H1 (cell line): ENCODE results near the gene NXNL2. TPM values are rescaled to one million over a fixed set of nuclear protein-coding genes. Genes with fewer than 3 reads are reported as not detected.

ENCODE experiments used
- CTCF ChIA-PET: fragments of 300-600 bp; sonication (Branson Sonifier 250); formaldehyde crosslinking; loops from one replicate; lab custom pipeline; 2021; ENCODE audit not compliant: partially characterized antibody; lab: Charles Lee
- POLR2A ChIA-PET: fragments of 300-600 bp; sonication (Branson Sonifier 250); formaldehyde crosslinking; loops from one replicate; lab custom pipeline; 2021; ENCODE audit warnings: inconsistent platforms; ENCODE audit not compliant: partially characterized antibody; lab: Charles Lee
- DNase-seq, 2 experiments: peaks; one replicate each; pipeline versions ENCODE4 v3.0.0 to v3.0.0-alpha.2; 2010 to 2022; ENCODE audit warnings: low spot score in 2 of 2, low read depth in 1 of 2, mixed read lengths in 1 of 2
- FAIRE-seq: peaks from 2 replicates; lab custom pipeline; 2011; peaks lifted over from hg19 to GRCh38; lab: Jason Lieb, UNC
- H2AFZ ChIP-seq: 2 replicates; pipeline ENCODE4 v1.8.1; 2012; ENCODE audit warnings: low read length, inconsistent platforms
- H2AK5ac ChIP-seq: 2 replicates; pipeline ENCODE4 v1.6.1; 2013; ENCODE audit warnings: low read depth, low read length
- H2BK120ac ChIP-seq: replicated peaks from 2 replicates; pipeline ENCODE3; 2013; ENCODE audit warnings: low read depth, low read length, inconsistent platforms
- H2BK12ac ChIP-seq: 2 replicates; pipeline ENCODE4 v1.6.1; 2013; ENCODE audit warnings: low read depth, low read length
- H2BK15ac ChIP-seq: 2 replicates; pipeline ENCODE4 v1.6.1; 2013; ENCODE audit warnings: low read length
- H2BK20ac ChIP-seq: 2 replicates; pipeline ENCODE4 v1.6.1; 2013; ENCODE audit warnings: low read length
- H2BK5ac ChIP-seq: 2 replicates; pipeline ENCODE4 v1.6.1; 2013; ENCODE audit warnings: low read depth, low read length
- H3K14ac ChIP-seq: 2 replicates; pipeline ENCODE4 v1.6.1; 2013; ENCODE audit warnings: inconsistent platforms; ENCODE audit not compliant: insufficient read length
- H3K18ac ChIP-seq: 2 replicates; pipeline ENCODE4 v1.6.1; 2013; ENCODE audit warnings: low read length; ENCODE audit errors: extremely low read depth
- H3K23ac ChIP-seq: 2 replicates; pipeline ENCODE4 v1.6.1; 2013; ENCODE audit warnings: inconsistent platforms; ENCODE audit not compliant: insufficient read length
- H3K23me2 ChIP-seq: 2 replicates; pipeline ENCODE4 v1.6.1; 2013; ENCODE audit warnings: low read depth, low read length
- H3K27ac ChIP-seq: 2 replicates; pipeline ENCODE4 v1.6.1; 2011; ENCODE audit warnings: low read depth, low read length, inconsistent platforms
- H3K27me3 ChIP-seq, 4 experiments: replicated peaks in 1 of 4; 1 replicate in 1 of 4; 2 replicates in 3 of 4; pipeline versions ENCODE4 v1.6.1 to v1.8.1; 2011 to 2013; ENCODE audit warnings: low read length in 3 of 4, mild to moderate bottlenecking in 3 of 4, inconsistent platforms in 2 of 4, mixed read lengths in 2 of 4, moderate library complexity in 1 of 4; ENCODE audit not compliant: control insufficient read depth in 3 of 4, insufficient read depth in 3 of 4; ENCODE audit errors: extremely low read depth in 1 of 4
- H3K36me3 ChIP-seq, 4 experiments: 2 replicates each; pipeline versions ENCODE4 v1.6.1 to v1.8.1; 2011 to 2013; ENCODE audit warnings: mild to moderate bottlenecking in 4 of 4, low read length in 3 of 4, moderate library complexity in 2 of 4, control low read depth in 1 of 4, inconsistent platforms in 1 of 4; ENCODE audit not compliant: insufficient read depth in 4 of 4, control insufficient read depth in 2 of 4
- H3K4ac ChIP-seq: replicated peaks from 2 replicates; pipeline ENCODE3; 2013; ENCODE audit warnings: low read length, low read depth, mixed read lengths, inconsistent platforms; ENCODE audit not compliant: insufficient read length
- H3K4me1 ChIP-seq, 4 experiments: replicated peaks in 1 of 4; 1 replicate in 1 of 4; 2 replicates in 3 of 4; pipeline versions ENCODE4 v1.6.1 to v1.8.1; 2011 to 2013; ENCODE audit warnings: low read length in 3 of 4, inconsistent platforms in 2 of 4, mixed read lengths in 1 of 4; ENCODE audit not compliant: insufficient read depth in 4 of 4, control insufficient read depth in 3 of 4
- H3K4me2 ChIP-seq, 2 experiments: 2 replicates each; pipeline versions ENCODE4 v1.6.1 to v1.8.1; 2011 to 2013; ENCODE audit warnings: low read depth in 2 of 2, low read length in 2 of 2, control low read depth in 1 of 2, inconsistent platforms in 1 of 2, mild to moderate bottlenecking in 1 of 2; ENCODE audit not compliant: insufficient read depth in 1 of 2
- H3K4me3 ChIP-seq, 4 experiments: fragments of 200-600, 300-600 bp in 1 of 4; sonication (generic), shearing (Covaris generic), sonication (Bioruptor Twin) in 1 of 4; 2 replicates each; pipeline versions ENCODE4 v1.5.1 to v1.8.1; 2011 to 2016; ENCODE audit warnings: low read length in 4 of 4, low read depth in 3 of 4, control low read depth in 2 of 4, inconsistent platforms in 2 of 4, mild to moderate bottlenecking in 2 of 4, mixed read lengths in 1 of 4, moderate library complexity in 1 of 4; ENCODE audit not compliant: insufficient read depth in 2 of 4; ENCODE audit errors: extremely low read depth in 1 of 4
- H3K56ac ChIP-seq: replicated peaks from 2 replicates; pipeline ENCODE3; 2013; ENCODE audit warnings: low read depth, mild to moderate bottlenecking, mixed read lengths, low read length, inconsistent platforms; ENCODE audit not compliant: insufficient read length
- H3K79me1 ChIP-seq: 2 replicates; pipeline ENCODE4 v1.6.1; 2013; ENCODE audit warnings: low read depth, low read length, control low read depth
- H3K79me2 ChIP-seq, 2 experiments: 2 replicates each; pipeline versions ENCODE4 v1.6.1 to v1.8.1; 2012 to 2013; ENCODE audit warnings: low read length in 2 of 2, mild to moderate bottlenecking in 2 of 2, inconsistent platforms in 1 of 2; ENCODE audit not compliant: insufficient read depth in 2 of 2, control insufficient read depth in 1 of 2
- H3K9ac ChIP-seq, 4 experiments: replicated peaks in 1 of 4; 1 replicate in 1 of 4; 2 replicates in 3 of 4; pipeline versions ENCODE4 v1.6.1 to v1.8.1; 2011 to 2013; ENCODE audit warnings: low read depth in 3 of 4, low read length in 3 of 4, control low read depth in 2 of 4, mild to moderate bottlenecking in 2 of 4, moderate library complexity in 2 of 4, inconsistent platforms in 1 of 4; ENCODE audit errors: extremely low read depth in 1 of 4
- H3K9me3 ChIP-seq, 2 experiments: 2 replicates each; pipeline versions ENCODE4 v1.6.1 to v1.8.1; 2012 to 2013; ENCODE audit warnings: mild to moderate bottlenecking in 2 of 2, moderate library complexity in 2 of 2, control low read depth in 1 of 2, inconsistent platforms in 1 of 2, low read depth in 1 of 2, low read length in 1 of 2, mixed read lengths in 1 of 2; ENCODE audit not compliant: insufficient read depth in 2 of 2
- H4K20me1 ChIP-seq, 2 experiments: replicated peaks in 1 of 2; 2 replicates each; pipeline versions ENCODE3 to v1.8.1; 2011 to 2013; ENCODE audit warnings: inconsistent platforms in 2 of 2, low read length in 2 of 2, mild to moderate bottlenecking in 1 of 2; ENCODE audit not compliant: insufficient read depth in 2 of 2, control insufficient read depth in 1 of 2
- H4K5ac ChIP-seq: 2 replicates; pipeline ENCODE4 v1.6.1; 2013; ENCODE audit warnings: low read length, low read depth, mixed read lengths, inconsistent platforms; ENCODE audit not compliant: insufficient read length
- H4K8ac ChIP-seq: 2 replicates; pipeline ENCODE4 v1.8.0; 2013; ENCODE audit warnings: mild to moderate bottlenecking, moderate library complexity, low read length, inconsistent platforms; ENCODE audit not compliant: insufficient read depth; ENCODE audit errors: extremely low read depth
- H4K91ac ChIP-seq: replicated peaks from 2 replicates; pipeline ENCODE3; 2013; ENCODE audit warnings: low read length, mixed read lengths, inconsistent platforms; ENCODE audit not compliant: insufficient read length
- CHD2 ChIP-seq: IDR thresholded peaks from 2 replicates; pipeline ENCODE4 v1.6.1; 2012; ENCODE audit warnings: low read length, improper control_type of control experiment
- CTCF ChIP-seq, 3 experiments: IDR thresholded peaks; 1 replicate in 2 of 3; 2 replicates in 1 of 3; pipeline versions ENCODE4 v1.5.1 to v1.6.1; 2011; ENCODE audit warnings: low read length in 3 of 3, mild to moderate bottlenecking in 3 of 3, inconsistent platforms in 2 of 3, low read depth in 1 of 3, moderate library complexity in 1 of 3; ENCODE audit not compliant: insufficient read depth in 1 of 3; ENCODE audit errors: control extremely low read depth in 1 of 3
- FOSL1 ChIP-seq: IDR thresholded peaks from 2 replicates; pipeline ENCODE4 v1.6.1; 2011; ENCODE audit warnings: mild to moderate bottlenecking, low read depth, low read length, moderate library complexity; ENCODE audit not compliant: insufficient read depth
- GTF2F1 ChIP-seq: IDR thresholded peaks from 2 replicates; pipeline ENCODE4 v1.6.1; 2012; ENCODE audit warnings: low read depth, low read length, improper control_type of control experiment, borderline replicate concordance
- HDAC2 ChIP-seq, 2 experiments: fragments of 300-600 bp in 1 of 2; sonication (generic) in 1 of 2; IDR thresholded peaks; 2 replicates each; pipeline ENCODE4 v1.6.1; 2011 to 2012; ENCODE audit warnings: low read depth in 2 of 2, low read length in 2 of 2, mild to moderate bottlenecking in 2 of 2, moderate library complexity in 2 of 2, borderline replicate concordance in 1 of 2, inconsistent platforms in 1 of 2
- KDM4A ChIP-seq: IDR thresholded peaks from one replicate; pipeline ENCODE4 v1.7.1; 2012; ENCODE audit warnings: low read depth, mild to moderate bottlenecking, moderate library complexity, low read length, inconsistent platforms; ENCODE audit not compliant: severe bottlenecking
- POLR2AphosphoS5 ChIP-seq: IDR thresholded peaks from 2 replicates; pipeline ENCODE4 v1.6.1; 2011; ENCODE audit warnings: low read depth, low read length
- SIN3A ChIP-seq, 2 experiments: IDR thresholded peaks in 1 of 2; conservative IDR thresholded peaks in 1 of 2; 2 replicates each; pipeline ENCODE4 v1.6.1; 2011 to 2012; ENCODE audit warnings: low read length in 2 of 2, improper control_type of control experiment in 1 of 2, low read depth in 1 of 2, mild to moderate bottlenecking in 1 of 2
- USF2 ChIP-seq: IDR thresholded peaks from 2 replicates; pipeline ENCODE4 v1.6.1; 2011; ENCODE audit warnings: low read length, improper control_type of control experiment
- WGBS, 2 experiments: shearing (Covaris generic) in 1 of 2; methylation state at CpG; one replicate each; pipeline versions ENCODE4 v1.1.6 to v1.1.7; 2013 to 2015; ENCODE audit warnings: low lambda C conversion rate in 2 of 2, mixed read lengths in 2 of 2, inconsistent platforms in 1 of 2, low coverage in 1 of 2, missing lambda C conversion rate in 1 of 2; ENCODE audit not compliant: insufficient replicate concordance in 2 of 2, insufficient coverage in 1 of 2, insufficient read length in 1 of 2; ENCODE audit errors: extremely low coverage in 1 of 2, missing lambda C conversion rate in 1 of 2; 5-methylcytosine and 5-hydroxymethylcytosine counted together
- polyA plus RNA-seq, 7 experiments: library from polyadenylated mRNA; depleted of rRNA in 3 of 7; stranded (reverse) in 5 of 7; unstranded in 2 of 7; fragments of >200 nt in 5 of 7; fragments of 200-250 nt in 2 of 7; gene quantifications; 1 replicate in 5 of 7; 2 replicates in 1 of 7; 4 replicates in 1 of 7; pipeline versions ENCODE4 v1.2.1 to v1.2.3, GENCODE V29; 2011 to 2013; ENCODE audit warnings: missing spikeins in 2 of 7, mixed read lengths in 2 of 7
- total RNA-seq: library from RNA; stranded (reverse); fragmentation: NEBNext Ultra II Directional; extraction: Animal tissue kit (Norgen Biotek cat#: 25700); gene quantifications from 2 replicates; pipeline ENCODE4 v1.2.1, GENCODE V29; 2021

The NXNL2 gene
- total and polyA plus RNA-seq, 2 of the 8 experiments (the other 6 are each of a cell fraction or from before 2014, with no cell fraction given) = 1.9 to 2.6 TPM

- Histone ChIP-seq H3K27me3 (no peaks in the 10 kb centered on the region), H3K18ac (no peak overlapping the region), H2BK12ac (no peak overlapping the region), H4K8ac (no peak overlapping the region), H4K91ac (no peak overlapping the region), H4K5ac (no peak overlapping the region), H4K20me1 (no peaks in the 10 kb centered on the region), H3K14ac (no peak overlapping the region), H2BK15ac (no peak overlapping the region; the same call in 1 of the 2 replicates), H2AK5ac (no peak overlapping the region), H3K56ac (no peak overlapping the region), H3K79me1 (no peaks in the 10 kb centered on the region), H2AFZ (no peak overlapping the region), H3K79me2 (no peaks in the 10 kb centered on the region), H3K4ac (no peak overlapping the region), H2BK120ac (no peak overlapping the region), H3K4me1 (peaks cover 0 to 9% (median 1%) of the 10 kb centered on the region in 4 experiments; a peak in 3 of 7 replicates), H2BK20ac (no peak overlapping the region), H3K23ac (no peak overlapping the region), H3K9ac (no peak overlapping the region), H3K4me2 (no peak overlapping the region), H3K23me2 (peaks cover 5% of the 10 kb centered on the region; the same call in 1 of the 2 replicates), H3K36me3 (no peaks in the 10 kb centered on the region), H2BK5ac (no peak overlapping the region), H3K4me3 (no peak overlapping the region), H3K27ac (no peak overlapping the region), H3K9me3 (no peaks in the 10 kb centered on the region)
- POLR2A ChIA-PET = interaction anchor here (0.7 kb wide), 1 partner anchor 260 kb away, joined by 3 read pairs; no protein-coding TSS in a partner anchor
- DNase-seq (no peak), FAIRE-seq (no peak)
- WGBS, 2 experiments = 88% methylated on average over 6 of the region's 7 CpGs; no CpG with 5 or more reads in 1 of the 2 experiments
- CTCF ChIA-PET = no interaction called here
- TF ChIP-seq CHD2 = no peak
- TF ChIP-seq FOSL1 = no peak
- no peak for TF ChIP-seq HDAC2 (IDR thresholded peaks at IDR 0.05; ENCODE audit: borderline replicate concordance in 1 of 2, low read depth in 2 of 2, low read length in 2 of 2)
- no peak for TF ChIP-seq CTCF (IDR thresholded peaks at IDR 0.05; ENCODE audit: control extremely low read depth in 1 of 3, insufficient read depth in 1 of 3, low read depth in 1 of 3, low read length in 3 of 3)
- no peak for TF ChIP-seq SIN3A (conservative IDR thresholded peaks at IDR 0.05 in 1 of 2, IDR thresholded peaks at IDR 0.05 in 1 of 2; ENCODE audit: low read depth in 1 of 2, low read length in 2 of 2)
- TF ChIP-seq USF2 = no peak
- no peak for TF ChIP-seq POLR2AphosphoS5
- TF ChIP-seq GTF2F1 = no peak
- no peak for TF ChIP-seq KDM4A
These were observed 7.4 kb upstream of the NXNL2 start for GRCh38 chr9:88527618-88528017.
